Ishikawa (cell line): ENCODE data around the gene KIF6.

Source experiments
- CEBPB ChIP-seq: IDR thresholded peaks from 2 replicates; pipeline ENCODE4 v1.6.1; 2012
- EGR1 ChIP-seq: IDR thresholded peaks from 2 replicates; pipeline ENCODE4 v1.6.1; 2012
- EP300 ChIP-seq: IDR thresholded peaks from 2 replicates; pipeline ENCODE4 v1.6.1; 2012; ENCODE audit warnings: borderline replicate concordance
- MAX ChIP-seq: IDR thresholded peaks from 2 replicates; pipeline ENCODE4 v1.6.1; 2012
- NFIC ChIP-seq: IDR thresholded peaks from 2 replicates; pipeline ENCODE4 v1.6.1; 2012
- RAD21 ChIP-seq: IDR thresholded peaks from 2 replicates; pipeline ENCODE4 v1.6.1; 2012; ENCODE audit warnings: low read depth
- TAF1 ChIP-seq: IDR thresholded peaks from 2 replicates; pipeline ENCODE4 v1.6.1; 2012; ENCODE audit warnings: low read depth, mild to moderate bottlenecking
- TCF12 ChIP-seq: IDR thresholded peaks from 2 replicates; pipeline ENCODE4 v1.6.1; 2012; ENCODE audit warnings: low read depth
- TEAD4 ChIP-seq: IDR thresholded peaks from 2 replicates; pipeline ENCODE4 v1.6.1; 2012
- USF1 ChIP-seq: IDR thresholded peaks from 2 replicates; pipeline ENCODE4 v1.6.1; 2012
- YY1 ChIP-seq: IDR thresholded peaks from 2 replicates; pipeline ENCODE4 v1.6.1; 2012; ENCODE audit warnings: low read depth
- ZBTB7A ChIP-seq: IDR thresholded peaks from 2 replicates; pipeline ENCODE4 v1.6.1; 2012; ENCODE audit warnings: low read depth
- TF ChIP-seq, protein P1 (sequence below): IDR thresholded peaks from 2 replicates; pipeline ENCODE4 v1.6.1; 2012; ENCODE audit warnings: low read depth, mild to moderate bottlenecking

GRCh38 chr6:39471954-39472659 is 253.1 kb downstream of the KIF6 start:
- TF ChIP-seq MAX = no peak
- TF ChIP-seq TAF1 = no peak
- no peak for TF ChIP-seq USF1
- no peak for TF ChIP-seq RAD21
- TF ChIP-seq TCF12 = no peak
- TF ChIP-seq TEAD4 = no peak
- TF ChIP-seq YY1 = no peak
- TF ChIP-seq EP300 = no peak
- TF ChIP-seq, protein P1, sequence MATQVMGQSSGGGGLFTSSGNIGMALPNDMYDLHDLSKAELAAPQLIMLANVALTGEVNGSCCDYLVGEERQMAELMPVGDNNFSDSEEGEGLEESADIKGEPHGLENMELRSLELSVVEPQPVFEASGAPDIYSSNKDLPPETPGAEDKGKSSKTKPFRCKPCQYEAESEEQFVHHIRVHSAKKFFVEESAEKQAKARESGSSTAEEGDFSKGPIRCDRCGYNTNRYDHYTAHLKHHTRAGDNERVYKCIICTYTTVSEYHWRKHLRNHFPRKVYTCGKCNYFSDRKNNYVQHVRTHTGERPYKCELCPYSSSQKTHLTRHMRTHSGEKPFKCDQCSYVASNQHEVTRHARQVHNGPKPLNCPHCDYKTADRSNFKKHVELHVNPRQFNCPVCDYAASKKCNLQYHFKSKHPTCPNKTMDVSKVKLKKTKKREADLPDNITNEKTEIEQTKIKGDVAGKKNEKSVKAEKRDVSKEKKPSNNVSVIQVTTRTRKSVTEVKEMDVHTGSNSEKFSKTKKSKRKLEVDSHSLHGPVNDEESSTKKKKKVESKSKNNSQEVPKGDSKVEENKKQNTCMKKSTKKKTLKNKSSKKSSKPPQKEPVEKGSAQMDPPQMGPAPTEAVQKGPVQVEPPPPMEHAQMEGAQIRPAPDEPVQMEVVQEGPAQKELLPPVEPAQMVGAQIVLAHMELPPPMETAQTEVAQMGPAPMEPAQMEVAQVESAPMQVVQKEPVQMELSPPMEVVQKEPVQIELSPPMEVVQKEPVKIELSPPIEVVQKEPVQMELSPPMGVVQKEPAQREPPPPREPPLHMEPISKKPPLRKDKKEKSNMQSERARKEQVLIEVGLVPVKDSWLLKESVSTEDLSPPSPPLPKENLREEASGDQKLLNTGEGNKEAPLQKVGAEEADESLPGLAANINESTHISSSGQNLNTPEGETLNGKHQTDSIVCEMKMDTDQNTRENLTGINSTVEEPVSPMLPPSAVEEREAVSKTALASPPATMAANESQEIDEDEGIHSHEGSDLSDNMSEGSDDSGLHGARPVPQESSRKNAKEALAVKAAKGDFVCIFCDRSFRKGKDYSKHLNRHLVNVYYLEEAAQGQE = no peak
- no peak for TF ChIP-seq NFIC
- no peak for TF ChIP-seq CEBPB
- TF ChIP-seq ZBTB7A = no peak
- TF ChIP-seq EGR1 = no peak
